ENCODE results near the gene ACVR1. TPM values are rescaled to one million over a fixed set of nuclear protein-coding genes. Genes with fewer than 3 reads are reported as not detected.

ACVR1 gene
- total and polyA plus RNA-seq, 9 of the 15 experiments (the other 6 are each of a cell fraction or from before 2014, with no cell fraction given) = 3.8 to 14.3 (median 6.9) TPM

DNA sequence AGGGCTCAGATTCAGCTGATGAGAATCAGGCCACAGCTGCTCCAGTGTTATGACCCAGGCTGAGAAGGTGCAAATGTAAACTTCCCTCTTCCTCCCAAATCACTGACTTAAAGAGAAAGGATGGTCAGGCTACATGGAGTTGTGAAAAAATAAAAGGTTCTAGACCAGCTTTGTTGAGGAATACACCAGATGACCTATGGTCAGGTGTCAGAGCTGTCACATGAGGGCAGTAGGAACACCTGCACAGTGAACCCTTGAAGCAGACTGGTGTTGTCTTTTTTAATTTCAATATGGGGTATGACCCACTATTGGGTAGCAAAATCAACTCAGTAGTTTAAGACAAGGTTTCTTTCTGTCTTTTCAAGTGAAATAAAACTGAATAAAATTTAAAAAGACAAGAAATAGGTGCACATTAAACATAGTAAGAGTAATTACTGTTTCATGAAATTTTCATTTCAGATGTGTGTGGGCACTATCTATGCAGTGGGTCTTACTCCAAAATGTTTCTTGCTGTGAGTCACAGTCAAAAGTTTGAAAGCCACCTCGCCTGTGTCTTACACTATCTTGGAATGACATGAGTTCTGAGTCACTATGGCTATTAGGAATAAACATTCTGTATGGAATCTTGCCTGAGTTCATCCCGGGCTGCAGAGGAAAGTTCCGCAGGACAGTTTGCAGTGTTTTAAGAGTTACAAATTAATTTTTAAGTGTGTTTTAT lies 83.6 kb downstream of the ACVR1 start (continued):
- TF ChIP-seq, protein P1, sequence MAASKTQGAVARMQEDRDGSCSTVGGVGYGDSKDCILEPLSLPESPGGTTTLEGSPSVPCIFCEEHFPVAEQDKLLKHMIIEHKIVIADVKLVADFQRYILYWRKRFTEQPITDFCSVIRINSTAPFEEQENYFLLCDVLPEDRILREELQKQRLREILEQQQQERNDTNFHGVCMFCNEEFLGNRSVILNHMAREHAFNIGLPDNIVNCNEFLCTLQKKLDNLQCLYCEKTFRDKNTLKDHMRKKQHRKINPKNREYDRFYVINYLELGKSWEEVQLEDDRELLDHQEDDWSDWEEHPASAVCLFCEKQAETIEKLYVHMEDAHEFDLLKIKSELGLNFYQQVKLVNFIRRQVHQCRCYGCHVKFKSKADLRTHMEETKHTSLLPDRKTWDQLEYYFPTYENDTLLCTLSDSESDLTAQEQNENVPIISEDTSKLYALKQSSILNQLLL (CRISPR knock-in tag; IDR thresholded peaks at IDR 0.05; ENCODE audit: borderline replicate concordance) = no peak
- TF ChIP-seq SREBF1 (IDR thresholded peaks at IDR 0.05; ENCODE audit: borderline replicate concordance, low read depth, low read length) (no peak), NFIC (IDR thresholded peaks at IDR 0.05) (no peak), ZNF232 (CRISPR knock-in tag; IDR thresholded peaks at IDR 0.05) (no peak), ZNF75A (CRISPR knock-in tag; IDR thresholded peaks at IDR 0.05) (no peak), MAFG (tag; conservative IDR thresholded peaks at IDR 0.05) (no peak), DPF2 (IDR thresholded peaks at IDR 0.05) (peak; percentile 60), NEUROD1 (IDR thresholded peaks at IDR 0.05; ENCODE audit: borderline replicate concordance, low read depth, low read length, partially characterized antibody) (no peak), SP1 (CRISPR knock-in tag; IDR thresholded peaks at IDR 0.05) (no peak), ZNF263 (CRISPR knock-in tag; IDR thresholded peaks at IDR 0.05; ENCODE audit: borderline replicate concordance) (no peak), TCF7 (IDR thresholded peaks at IDR 0.05; ENCODE audit: borderline replicate concordance) (no peak), POLR2G (IDR thresholded peaks at IDR 0.05; ENCODE audit: low read depth, low read length) (no peak), RUNX1 (IDR thresholded peaks at IDR 0.05; ENCODE audit: low read depth) (no peak), CHD1 (IDR thresholded peaks at IDR 0.05; ENCODE audit: low read length) (no peak)
- TF ChIP-seq, protein P2, sequence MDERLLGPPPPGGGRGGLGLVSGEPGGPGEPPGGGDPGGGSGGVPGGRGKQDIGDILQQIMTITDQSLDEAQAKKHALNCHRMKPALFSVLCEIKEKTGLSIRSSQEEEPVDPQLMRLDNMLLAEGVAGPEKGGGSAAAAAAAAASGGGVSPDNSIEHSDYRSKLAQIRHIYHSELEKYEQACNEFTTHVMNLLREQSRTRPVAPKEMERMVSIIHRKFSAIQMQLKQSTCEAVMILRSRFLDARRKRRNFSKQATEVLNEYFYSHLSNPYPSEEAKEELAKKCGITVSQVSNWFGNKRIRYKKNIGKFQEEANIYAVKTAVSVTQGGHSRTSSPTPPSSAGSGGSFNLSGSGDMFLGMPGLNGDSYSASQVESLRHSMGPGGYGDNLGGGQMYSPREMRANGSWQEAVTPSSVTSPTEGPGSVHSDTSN (CRISPR knock-in tag; IDR thresholded peaks at IDR 0.05; ENCODE audit: low read depth) = no peak
- TF ChIP-seq, protein P2 (tag; conservative IDR thresholded peaks at IDR 0.05; ENCODE audit: low read depth) = no peak
- TF ChIP-seq, protein P3, sequence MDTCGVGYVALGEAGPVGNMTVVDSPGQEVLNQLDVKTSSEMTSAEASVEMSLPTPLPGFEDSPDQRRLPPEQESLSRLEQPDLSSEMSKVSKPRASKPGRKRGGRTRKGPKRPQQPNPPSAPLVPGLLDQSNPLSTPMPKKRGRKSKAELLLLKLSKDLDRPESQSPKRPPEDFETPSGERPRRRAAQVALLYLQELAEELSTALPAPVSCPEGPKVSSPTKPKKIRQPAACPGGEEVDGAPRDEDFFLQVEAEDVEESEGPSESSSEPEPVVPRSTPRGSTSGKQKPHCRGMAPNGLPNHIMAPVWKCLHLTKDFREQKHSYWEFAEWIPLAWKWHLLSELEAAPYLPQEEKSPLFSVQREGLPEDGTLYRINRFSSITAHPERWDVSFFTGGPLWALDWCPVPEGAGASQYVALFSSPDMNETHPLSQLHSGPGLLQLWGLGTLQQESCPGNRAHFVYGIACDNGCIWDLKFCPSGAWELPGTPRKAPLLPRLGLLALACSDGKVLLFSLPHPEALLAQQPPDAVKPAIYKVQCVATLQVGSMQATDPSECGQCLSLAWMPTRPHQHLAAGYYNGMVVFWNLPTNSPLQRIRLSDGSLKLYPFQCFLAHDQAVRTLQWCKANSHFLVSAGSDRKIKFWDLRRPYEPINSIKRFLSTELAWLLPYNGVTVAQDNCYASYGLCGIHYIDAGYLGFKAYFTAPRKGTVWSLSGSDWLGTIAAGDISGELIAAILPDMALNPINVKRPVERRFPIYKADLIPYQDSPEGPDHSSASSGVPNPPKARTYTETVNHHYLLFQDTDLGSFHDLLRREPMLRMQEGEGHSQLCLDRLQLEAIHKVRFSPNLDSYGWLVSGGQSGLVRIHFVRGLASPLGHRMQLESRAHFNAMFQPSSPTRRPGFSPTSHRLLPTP (IDR thresholded peaks at IDR 0.05; ENCODE audit: borderline replicate concordance, extremely low read depth, insufficient read length) = no peak
- TF ChIP-seq, protein P4, sequence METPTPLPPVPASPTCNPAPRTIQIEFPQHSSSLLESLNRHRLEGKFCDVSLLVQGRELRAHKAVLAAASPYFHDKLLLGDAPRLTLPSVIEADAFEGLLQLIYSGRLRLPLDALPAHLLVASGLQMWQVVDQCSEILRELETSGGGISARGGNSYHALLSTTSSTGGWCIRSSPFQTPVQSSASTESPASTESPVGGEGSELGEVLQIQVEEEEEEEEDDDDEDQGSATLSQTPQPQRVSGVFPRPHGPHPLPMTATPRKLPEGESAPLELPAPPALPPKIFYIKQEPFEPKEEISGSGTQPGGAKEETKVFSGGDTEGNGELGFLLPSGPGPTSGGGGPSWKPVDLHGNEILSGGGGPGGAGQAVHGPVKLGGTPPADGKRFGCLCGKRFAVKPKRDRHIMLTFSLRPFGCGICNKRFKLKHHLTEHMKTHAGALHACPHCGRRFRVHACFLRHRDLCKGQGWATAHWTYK (CRISPR knock-in tag; IDR thresholded peaks at IDR 0.05) = no peak
- TF ChIP-seq, protein P5, sequence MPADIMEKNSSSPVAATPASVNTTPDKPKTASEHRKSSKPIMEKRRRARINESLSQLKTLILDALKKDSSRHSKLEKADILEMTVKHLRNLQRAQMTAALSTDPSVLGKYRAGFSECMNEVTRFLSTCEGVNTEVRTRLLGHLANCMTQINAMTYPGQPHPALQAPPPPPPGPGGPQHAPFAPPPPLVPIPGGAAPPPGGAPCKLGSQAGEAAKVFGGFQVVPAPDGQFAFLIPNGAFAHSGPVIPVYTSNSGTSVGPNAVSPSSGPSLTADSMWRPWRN (IDR thresholded peaks at IDR 0.05; ENCODE audit: low read depth) = no peak

All from K562 (cell line).